Measurements from ENCODE around the gene ICA1. TPM values are rescaled to one million over a fixed set of nuclear protein-coding genes. Genes with fewer than 3 reads are reported as not detected.
"Not testable (repeated sequence)": the region's sequence is repeated elsewhere in the genome, so short reads cannot be mapped to it uniquely, and the experiment has no call there.

ICA1 gene
- total RNA-seq, 2 donors from 2014 or later: 0.46 to 3.6 TPM

DNA sequence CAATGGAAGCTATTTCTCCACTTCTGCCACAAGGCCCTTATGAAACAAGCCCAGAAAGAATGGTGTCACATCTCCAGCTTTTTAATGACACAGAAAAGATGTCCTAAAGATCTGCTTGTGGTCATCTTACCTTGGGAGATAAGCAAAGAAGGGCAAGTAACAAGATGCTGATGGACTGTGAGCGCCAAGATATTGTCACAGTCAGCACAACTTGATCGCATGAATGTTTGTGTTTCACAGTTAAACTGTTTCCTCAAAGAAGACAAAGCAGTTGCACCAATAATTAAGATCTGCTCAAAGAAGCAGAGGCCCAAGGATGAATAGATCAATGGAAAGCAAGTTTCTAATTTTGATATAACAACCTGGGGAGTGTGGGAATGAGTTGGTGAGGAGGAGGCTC, 15.9 kb downstream of the ICA1 start:
- Mint-ChIP-seq H3K36me3 (peaks cover 0 to 19% of the 10 kb centered on the region in 2 donors), H3K27ac (no peak overlapping the region), H3K9me3 (peaks cover 10 to 14% of the 10 kb centered on the region in 2 donors)
- DNase-seq (ENCODE audit: low spot score in 2 of 2) (no peak), ATAC-seq (no peak)

DNA sequence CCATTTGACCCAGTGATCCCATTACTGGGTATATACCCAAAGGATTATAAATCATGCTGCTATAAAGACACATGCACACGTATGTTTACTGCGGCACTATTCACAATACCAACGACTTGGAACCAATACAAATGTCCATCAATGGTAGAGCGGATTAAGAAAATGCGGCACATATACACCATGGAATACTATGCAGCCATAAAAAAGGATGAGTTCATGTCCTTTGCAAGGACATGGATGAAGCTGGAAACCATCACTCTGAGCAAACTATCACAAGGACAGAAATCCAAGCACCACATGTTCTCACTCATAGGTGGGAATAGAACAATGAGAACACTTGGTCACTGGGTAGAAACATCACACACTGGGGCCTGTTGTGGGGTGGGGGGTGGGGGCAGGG, 16.9 kb downstream of the ICA1 start:
- not testable (repeated sequence) for DNase-seq (ENCODE audit: low spot score in 2 of 2); ATAC-seq; H3K27ac Mint-ChIP-seq
- H3K9me3 Mint-ChIP-seq: peaks cover 18 to 22% of the 10 kb centered on the region in 2 donors
- peaks cover 0 to 27% of the 10 kb centered on the region in 2 donors for H3K36me3 Mint-ChIP-seq

DNA sequence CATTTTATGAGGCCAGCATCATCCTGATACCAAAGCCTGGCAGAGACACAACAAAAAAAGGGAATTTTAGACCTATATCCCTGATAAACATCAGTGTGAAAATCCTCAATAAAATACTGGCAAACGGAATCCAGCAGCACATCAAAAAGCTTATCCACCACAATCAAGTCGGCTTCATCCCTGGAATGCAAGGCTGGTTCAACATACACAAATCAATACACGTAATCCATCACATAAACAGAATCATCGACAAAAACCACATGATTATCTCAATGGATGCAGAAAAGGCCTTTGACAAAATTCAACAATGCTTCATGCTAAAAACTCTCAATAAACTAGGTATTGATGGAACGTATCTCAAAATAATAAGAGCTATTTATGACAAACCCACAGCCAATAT, 18.9 kb downstream of the ICA1 start:
- not testable (repeated sequence) for H3K27ac Mint-ChIP-seq; ATAC-seq; DNase-seq (ENCODE audit: low spot score in 2 of 2)
- Mint-ChIP-seq H3K9me3 (peaks cover 18 to 22% of the 10 kb centered on the region in 2 donors), H3K36me3 (peaks cover 0 to 29% of the 10 kb centered on the region in 2 donors)

- not testable (repeated sequence) for H3K27ac Mint-ChIP-seq; DNase-seq (ENCODE audit: low spot score in 2 of 2); ATAC-seq
- Mint-ChIP-seq H3K9me3 (peaks cover 18 to 22% of the 10 kb centered on the region in 2 donors), H3K36me3 (peaks cover 0 to 29% of the 10 kb centered on the region in 2 donors)
Observed at GRCh38 chr7:8239702-8240362, 22.1 kb downstream of the ICA1 start.

GRCh38 chr7:8236780-8237407, 25.1 kb downstream of the ICA1 start:
- no peak for DNase-seq (ENCODE audit: low spot score in 2 of 2)
- Mint-ChIP-seq H3K27ac (no peak overlapping the region), H3K9me3 (peaks cover 7 to 8% of the 10 kb centered on the region in 2 donors), H3K36me3 (peaks cover 0 to 10% of the 10 kb centered on the region in 2 donors)
- ATAC-seq: no peak

GRCh38 chr7:8232999-8233847, 28.7 kb downstream of the ICA1 start:
- no peak for DNase-seq (ENCODE audit: low spot score in 2 of 2)
- Mint-ChIP-seq H3K36me3 (no peaks in the 10 kb centered on the region), H3K9me3 (no peaks in the 10 kb centered on the region), H3K27ac (no peak overlapping the region)
- peak; percentile 72 to 89 for ATAC-seq

DNA sequence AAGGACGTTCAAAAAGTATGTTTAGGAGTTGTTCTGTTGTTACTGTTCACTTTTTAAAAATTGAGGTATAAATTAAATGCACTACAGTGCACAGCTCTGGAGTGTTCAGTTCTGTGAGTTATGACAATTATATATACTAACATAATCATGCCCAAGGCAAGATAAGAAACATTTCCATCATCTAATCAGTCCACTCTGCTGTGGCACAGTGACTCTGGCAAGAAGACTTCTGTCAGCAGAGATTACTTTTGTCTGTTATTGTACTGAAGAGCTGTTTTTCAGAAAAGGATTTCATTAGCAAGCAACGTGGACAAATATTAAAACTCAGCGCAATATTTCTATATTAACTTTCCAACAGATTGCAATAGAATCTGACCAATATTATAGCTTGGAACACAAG, 32.0 kb downstream of the ICA1 start:
- H3K9me3 Mint-ChIP-seq: no peaks in the 10 kb centered on the region
- no peaks in the 10 kb centered on the region for H3K36me3 Mint-ChIP-seq
- DNase-seq (ENCODE audit: low spot score in 2 of 2) (no peak), ATAC-seq (no peak)
- H3K27ac Mint-ChIP-seq: no peak overlapping the region

DNA sequence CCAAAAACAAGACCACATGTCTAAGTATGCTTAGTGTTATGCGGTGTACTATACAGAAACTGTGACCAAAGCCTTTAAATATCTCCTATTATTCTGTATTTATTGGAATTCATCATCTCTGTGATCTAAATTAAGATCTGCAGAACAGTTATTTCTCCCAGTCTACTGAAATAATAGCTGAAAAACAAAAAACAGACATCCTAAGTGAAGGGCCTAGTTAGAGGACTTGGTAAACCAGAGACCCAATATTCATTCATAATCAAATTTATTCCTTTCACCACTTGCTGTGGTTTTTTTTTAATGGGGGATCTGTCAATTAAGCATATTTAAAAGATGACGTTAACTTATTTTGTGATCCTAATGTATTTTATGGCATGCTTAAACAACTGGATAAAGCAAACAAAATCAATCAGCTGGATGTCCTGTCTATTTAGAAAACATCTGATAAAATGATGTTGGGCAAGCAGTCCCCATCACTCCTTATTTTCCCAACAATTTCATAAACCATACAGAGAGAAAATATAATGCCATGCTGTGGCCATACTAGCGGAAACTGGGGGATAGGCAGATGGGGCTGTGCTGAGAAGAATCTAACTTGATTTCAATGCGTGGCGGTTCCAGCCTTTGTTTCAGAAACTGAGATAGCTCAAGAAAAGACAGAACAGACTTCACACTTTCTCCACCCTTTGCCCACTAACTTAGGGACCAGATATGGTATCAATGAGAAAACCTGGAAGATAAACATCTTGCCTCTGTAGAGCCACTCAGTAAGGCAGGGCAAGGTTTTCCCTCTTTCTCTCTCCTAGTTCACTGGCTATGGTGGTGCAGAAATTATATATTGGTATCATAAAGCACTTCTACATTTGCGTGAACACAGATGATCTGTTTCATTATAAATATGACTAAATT, 32.9 kb downstream of the ICA1 start:
- DNase-seq (ENCODE audit: low spot score in 2 of 2) (no peak), ATAC-seq (no peak)

GRCh38 chr7:8228068-8228467, 33.9 kb downstream of the ICA1 start:
- no peak overlapping the region for H3K27ac Mint-ChIP-seq
- H3K9me3 Mint-ChIP-seq: no peaks in the 10 kb centered on the region
- no peak for ATAC-seq

More for the DNA sequence above, 32.9 kb downstream of the ICA1 start:
- H3K27ac Mint-ChIP-seq: no peak overlapping the region
- no peaks in the 10 kb centered on the region for H3K36me3 Mint-ChIP-seq
- H3K9me3 Mint-ChIP-seq: no peaks in the 10 kb centered on the region

DNA sequence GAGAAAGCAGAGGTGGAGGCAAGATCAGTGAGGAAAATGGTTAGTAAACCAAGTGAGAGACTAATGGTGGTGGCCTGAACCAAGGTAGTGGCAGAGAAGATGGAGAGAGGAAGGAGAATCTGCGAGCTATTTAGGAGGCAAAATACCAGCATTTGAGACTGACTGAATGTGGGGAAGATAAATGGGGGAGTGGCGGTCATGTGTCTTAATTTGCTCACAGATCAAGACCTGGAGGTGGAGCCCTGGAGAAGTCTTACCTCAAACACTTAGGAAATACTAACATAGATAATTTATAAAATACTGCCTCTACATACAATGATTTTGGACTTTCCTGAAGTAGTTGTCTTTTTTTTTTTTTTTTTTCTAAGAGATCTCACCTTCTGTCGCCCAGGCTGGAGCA, 34.7 kb downstream of the ICA1 start:
- Mint-ChIP-seq H3K9me3 (no peaks in the 10 kb centered on the region), H3K36me3 (no peaks in the 10 kb centered on the region), H3K27ac (no peak overlapping the region)
- no peak for ATAC-seq
- no peak for DNase-seq (ENCODE audit: low spot score in 2 of 2)

More at GRCh38 chr7:8228068-8228467, 33.9 kb downstream of the ICA1 start:
- H3K36me3 Mint-ChIP-seq: no peaks in the 10 kb centered on the region
- DNase-seq (ENCODE audit: low spot score in 2 of 2): no peak

GRCh38 chr7:8226501-8226900, 35.5 kb downstream of the ICA1 start:
- ATAC-seq: no peak
- H3K27ac Mint-ChIP-seq: peak overlapping the region in 1 of 2 donors; percentile 55
- no peaks in the 10 kb centered on the region for H3K9me3 Mint-ChIP-seq
- no peaks in the 10 kb centered on the region for H3K36me3 Mint-ChIP-seq
- DNase-seq (ENCODE audit: low spot score in 2 of 2): no peak

DNA sequence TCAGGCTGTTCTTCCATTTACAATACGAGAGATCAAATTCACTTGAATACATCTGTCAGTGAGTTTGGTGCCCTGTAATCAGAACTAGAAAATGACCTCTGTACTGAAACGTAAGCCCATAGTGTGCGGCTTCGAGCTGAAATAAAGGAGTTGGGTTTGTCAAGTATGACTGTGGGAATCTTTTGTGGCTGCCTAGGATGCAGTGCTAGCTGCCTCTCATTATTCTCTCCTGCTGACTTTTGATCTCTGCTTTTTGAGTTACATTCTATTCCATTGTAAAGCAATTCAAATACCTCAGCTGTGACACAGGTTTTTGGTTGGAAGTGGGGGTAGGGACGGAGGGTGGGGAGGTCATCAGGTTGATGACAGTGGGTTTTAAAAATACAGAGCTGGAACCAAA, 40.4 kb downstream of the ICA1 start:
- Mint-ChIP-seq H3K9me3 (no peaks in the 10 kb centered on the region), H3K36me3 (no peaks in the 10 kb centered on the region), H3K27ac (no peak overlapping the region)
- ATAC-seq (no peak), DNase-seq (ENCODE audit: low spot score in 2 of 2) (no peak)

- ATAC-seq: no peak
Observed at GRCh38 chr7:8221101-8221495, 40.9 kb downstream of the ICA1 start.

DNA sequence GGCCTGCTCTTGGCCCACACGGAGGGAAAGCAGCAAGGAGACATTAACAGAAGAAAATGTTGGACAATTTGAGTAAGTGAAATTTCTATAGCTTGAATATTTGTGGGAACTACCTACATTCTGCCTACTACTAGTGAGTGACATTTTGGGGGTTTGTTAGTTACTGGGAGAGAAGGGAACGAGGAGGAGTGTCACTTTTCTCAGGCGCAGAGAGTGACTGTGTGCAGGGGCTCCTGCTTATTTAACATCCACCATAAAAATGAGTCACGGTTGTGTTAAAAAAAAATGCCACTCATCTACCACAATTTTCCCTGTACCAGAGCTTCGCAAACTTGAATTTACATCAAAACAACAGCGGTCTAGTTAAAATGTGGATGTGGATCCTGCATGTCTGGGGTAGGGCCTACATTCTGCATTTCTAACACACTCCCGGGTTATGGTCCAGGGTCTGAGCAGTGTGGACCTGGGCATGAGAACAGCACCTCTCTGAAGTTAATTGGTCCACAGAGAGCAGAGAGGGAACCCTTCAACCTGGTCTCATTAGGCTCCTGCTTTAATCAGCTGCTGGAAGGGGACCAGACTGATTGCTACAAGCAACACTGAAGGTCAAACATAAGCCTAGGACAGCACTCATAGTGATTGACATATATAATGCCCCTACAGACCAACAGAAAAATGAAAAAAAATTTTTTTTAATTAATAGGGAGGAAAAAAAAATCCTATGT, 41.4 kb downstream of the ICA1 start:
- no peak overlapping the region for H3K27ac Mint-ChIP-seq
- DNase-seq (ENCODE audit: low spot score in 2 of 2): no peak
- H3K36me3 Mint-ChIP-seq: no peaks in the 10 kb centered on the region
- no peaks in the 10 kb centered on the region for H3K9me3 Mint-ChIP-seq
- ATAC-seq: no peak

More at GRCh38 chr7:8221101-8221495, 40.9 kb downstream of the ICA1 start:
- no peaks in the 10 kb centered on the region for H3K36me3 Mint-ChIP-seq
- H3K27ac Mint-ChIP-seq: no peak overlapping the region
- DNase-seq (ENCODE audit: low spot score in 2 of 2): no peak
- no peaks in the 10 kb centered on the region for H3K9me3 Mint-ChIP-seq

DNA sequence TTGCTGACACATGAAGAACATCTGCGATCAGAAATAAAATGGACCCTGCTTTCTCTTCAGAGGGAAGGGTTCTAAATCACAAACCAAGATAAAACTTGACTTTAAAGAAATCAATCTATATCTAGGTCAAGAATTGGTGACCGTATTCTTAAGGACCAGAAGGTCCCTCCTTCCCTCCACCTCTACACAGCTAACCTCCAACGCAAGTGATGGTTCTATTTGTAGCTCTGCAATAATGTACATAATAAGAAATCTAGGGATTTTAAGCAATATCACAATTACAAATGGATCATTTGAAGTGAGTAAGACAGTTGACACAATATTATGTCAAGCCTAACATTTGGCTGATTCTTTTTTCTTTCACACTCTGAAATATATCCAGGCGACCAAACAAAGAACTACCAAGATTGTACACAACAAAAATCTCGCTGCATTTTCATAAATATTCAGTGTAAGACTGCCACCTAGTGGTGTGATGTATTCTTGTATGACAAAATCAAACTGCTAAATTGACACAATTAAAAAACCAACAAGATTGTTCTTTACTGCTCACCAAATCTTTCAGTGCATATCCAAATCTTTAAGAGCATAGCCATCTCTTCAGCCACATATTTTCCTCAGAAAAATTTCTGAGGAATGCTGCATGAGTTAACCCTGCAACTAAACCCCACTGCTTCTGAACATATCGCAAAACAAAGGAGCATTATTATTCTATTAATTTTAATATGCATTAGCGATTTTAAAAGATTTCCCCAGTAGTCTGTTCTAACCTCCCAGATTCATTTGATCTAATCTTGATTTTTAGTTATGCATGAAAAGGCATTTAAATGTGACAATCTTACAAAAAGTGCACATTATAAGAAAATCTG, 44.5 kb downstream of the ICA1 start:
- Mint-ChIP-seq H3K27ac (no peak overlapping the region), H3K36me3 (no peaks in the 10 kb centered on the region), H3K9me3 (no peaks in the 10 kb centered on the region)
- DNase-seq (ENCODE audit: low spot score in 2 of 2) (peak in 1 of 2 donors; percentile 50), ATAC-seq (no peak)
